Keratinocyte (primary cell): ENCODE results near the gene PAPPA.

Source experiments
- EZH2 ChIP-seq: IDR thresholded peaks from one replicate; pipeline ENCODE4 v1.6.1; 2012; ENCODE audit warnings: inconsistent platforms, mild to moderate bottlenecking, low read length, moderate library complexity
- TF ChIP-seq, protein P1 (sequence below), 3 experiments: IDR thresholded peaks in 1 of 3; conservative IDR thresholded peaks in 1 of 3; optimal IDR thresholded peaks in 1 of 3; 2 replicates in 2 of 3; 3 replicates in 1 of 3; pipeline versions ENCODE3 to v1.5.1; 2011; ENCODE audit warnings: low read length in 3 of 3, mild to moderate bottlenecking in 3 of 3, moderate library complexity in 2 of 3, control low read depth in 1 of 3, inconsistent platforms in 1 of 3; ENCODE audit not compliant: insufficient read depth in 2 of 3; ENCODE audit errors: extremely low read depth in 1 of 3

DNA sequence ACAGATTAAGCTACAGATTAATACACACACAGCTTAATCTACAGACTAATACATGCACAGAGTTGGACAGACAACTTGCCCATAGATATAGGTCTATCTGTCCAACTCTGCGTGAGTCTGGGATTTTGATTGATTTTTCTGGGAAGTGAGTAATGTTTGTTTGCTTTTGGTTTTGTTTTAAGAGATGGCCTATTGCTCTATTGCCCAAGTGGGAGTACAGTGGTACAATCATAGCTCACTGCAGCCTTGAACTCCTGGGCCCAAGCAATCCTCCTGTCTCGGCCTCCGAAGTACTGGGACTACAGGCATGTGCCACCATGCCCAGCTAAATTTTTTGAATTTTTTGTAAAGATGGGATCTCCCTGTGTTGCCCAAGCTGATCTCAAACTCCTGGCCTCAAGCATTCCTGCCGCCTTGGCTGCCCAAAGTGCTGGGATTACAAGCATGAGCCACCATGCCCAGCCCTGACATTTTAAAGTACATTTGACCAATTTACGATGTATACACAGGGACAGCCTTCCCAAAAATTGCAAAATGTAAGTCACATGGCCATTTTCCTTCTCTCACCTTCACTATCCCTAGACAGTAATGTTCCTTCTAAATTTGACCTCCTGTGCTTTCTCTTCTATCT, 50.8 kb downstream of the PAPPA start:
- TF ChIP-seq, protein P1, sequence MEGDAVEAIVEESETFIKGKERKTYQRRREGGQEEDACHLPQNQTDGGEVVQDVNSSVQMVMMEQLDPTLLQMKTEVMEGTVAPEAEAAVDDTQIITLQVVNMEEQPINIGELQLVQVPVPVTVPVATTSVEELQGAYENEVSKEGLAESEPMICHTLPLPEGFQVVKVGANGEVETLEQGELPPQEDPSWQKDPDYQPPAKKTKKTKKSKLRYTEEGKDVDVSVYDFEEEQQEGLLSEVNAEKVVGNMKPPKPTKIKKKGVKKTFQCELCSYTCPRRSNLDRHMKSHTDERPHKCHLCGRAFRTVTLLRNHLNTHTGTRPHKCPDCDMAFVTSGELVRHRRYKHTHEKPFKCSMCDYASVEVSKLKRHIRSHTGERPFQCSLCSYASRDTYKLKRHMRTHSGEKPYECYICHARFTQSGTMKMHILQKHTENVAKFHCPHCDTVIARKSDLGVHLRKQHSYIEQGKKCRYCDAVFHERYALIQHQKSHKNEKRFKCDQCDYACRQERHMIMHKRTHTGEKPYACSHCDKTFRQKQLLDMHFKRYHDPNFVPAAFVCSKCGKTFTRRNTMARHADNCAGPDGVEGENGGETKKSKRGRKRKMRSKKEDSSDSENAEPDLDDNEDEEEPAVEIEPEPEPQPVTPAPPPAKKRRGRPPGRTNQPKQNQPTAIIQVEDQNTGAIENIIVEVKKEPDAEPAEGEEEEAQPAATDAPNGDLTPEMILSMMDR (optimal IDR thresholded peaks at IDR 0.05 in 1 of 3, IDR thresholded peaks at IDR 0.05 in 1 of 3, conservative IDR thresholded peaks at IDR 0.05 in 1 of 3; ENCODE audit: extremely low read depth in 1 of 3, insufficient read depth in 2 of 3, low read length in 3 of 3), result no peak
- TF ChIP-seq EZH2, result no peak
